Measurements from ENCODE around the gene IRAK2. TPM values are rescaled to one million over a fixed set of nuclear protein-coding genes. Genes with fewer than 3 reads are reported as not detected.

IRAK2 gene
- total RNA-seq, 1 experiment from 2014 or later: 5.5 TPM

GRCh38 chr3:10277115-10277625, 112.5 kb downstream of the IRAK2 start:
- no peak overlapping the region for H3K9ac ChIP-seq (ENCODE audit: low read length)
- intact Hi-C loops (cut with micrococcal nuclease): no loop called here
- H3K36me3 ChIP-seq (ENCODE audit: low read depth, low read length): peaks cover 21% of the 10 kb centered on the region; the same call in 1 of the 2 replicates
- TF ChIP-seq CTCF (conservative IDR thresholded peaks at IDR 0.05; ENCODE audit: low read depth, low read length) (no peak), EZH2phosphoT487 (IDR thresholded peaks at IDR 0.05; ENCODE audit: borderline replicate concordance, low read length) (no peak), EZH2 (IDR thresholded peaks at IDR 0.05; ENCODE audit: low read length, unreplicated experiment) (no peak)
- H3K9me2 ChIP-seq (replicated peaks; ENCODE audit: low read length): no peaks in the 10 kb centered on the region
- H3F3A ChIP-seq (ENCODE audit: low read length, unreplicated experiment): no peaks in the 10 kb centered on the region
- peaks cover 20% of the 10 kb centered on the region; the same call in 1 of the 2 replicates for H4K20me1 ChIP-seq (ENCODE audit: low read length)
- no peaks in the 10 kb centered on the region for H3K9me3 ChIP-seq (ENCODE audit: low read length)
- peaks cover 43% of the 10 kb centered on the region for H3K79me2 ChIP-seq (ENCODE audit: low read length)
- BruUV-seq (replicated peaks): no TSS peak
- no peak overlapping the region for H3K27ac ChIP-seq (ENCODE audit: low read length)
- no peak overlapping the region for H3K4me3 ChIP-seq (ENCODE audit: low read length)
- ChIA-PET CTCF (no interaction called here), POLR2A (ENCODE audit: unreplicated experiment) (no interaction called here)
- H2AFZ ChIP-seq (ENCODE audit: low read length): no peak overlapping the region
- H3K4me1 ChIP-seq (ENCODE audit: insufficient read depth, low read length): no peaks in the 10 kb centered on the region
- no peak for DNase-seq
- ATAC-seq: no peak
- H3K4me2 ChIP-seq (ENCODE audit: low read length): no peak overlapping the region
- H3K27me3 ChIP-seq (ENCODE audit: low read length): no peaks in the 10 kb centered on the region

DNA sequence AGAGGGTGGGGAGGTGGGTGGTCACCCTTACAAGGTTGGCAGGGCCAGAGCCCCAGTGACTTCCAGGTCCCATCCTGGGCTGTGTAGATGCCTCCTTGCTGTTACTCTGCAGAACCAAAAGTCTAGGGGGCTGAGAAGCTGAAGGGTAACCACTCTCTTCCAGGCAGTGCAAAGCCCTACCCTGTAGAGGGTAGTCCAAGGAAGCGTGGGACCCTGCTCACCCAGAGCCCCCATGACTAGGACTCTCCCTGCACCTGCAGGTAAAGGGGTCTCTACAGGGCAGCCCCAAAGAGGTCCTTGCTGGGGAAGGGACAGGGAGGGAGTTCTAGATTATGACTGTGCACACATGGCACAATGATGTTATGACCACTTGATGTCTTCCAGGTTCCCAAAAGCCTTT, 113.8 kb downstream of the IRAK2 start:
- CTCF ChIA-PET: no interaction called here
- H2AFZ ChIP-seq (ENCODE audit: low read length): no peak overlapping the region

More for the DNA sequence above, 113.8 kb downstream of the IRAK2 start:
- DNase-seq: no peak
- no peaks in the 10 kb centered on the region for H3K4me1 ChIP-seq (ENCODE audit: insufficient read depth, low read length)
- no peaks in the 10 kb centered on the region for H3K9me3 ChIP-seq (ENCODE audit: low read length)
- no peak overlapping the region for H3K4me2 ChIP-seq (ENCODE audit: low read length)
- no peaks in the 10 kb centered on the region for H3K27me3 ChIP-seq (ENCODE audit: low read length)
- POLR2A ChIA-PET (ENCODE audit: unreplicated experiment): no interaction called here
- no peak overlapping the region for H3K27ac ChIP-seq (ENCODE audit: low read length)
- no peak for ATAC-seq
- H3K9me2 ChIP-seq (replicated peaks; ENCODE audit: low read length): no peaks in the 10 kb centered on the region
- H3K9ac ChIP-seq (ENCODE audit: low read length): no peak overlapping the region
- H3K79me2 ChIP-seq (ENCODE audit: low read length): peaks cover 30% of the 10 kb centered on the region
- intact Hi-C loops (cut with micrococcal nuclease): no loop called here
- H3K4me3 ChIP-seq (ENCODE audit: low read length): no peak overlapping the region
- H4K20me1 ChIP-seq (ENCODE audit: low read length): peaks cover 13% of the 10 kb centered on the region; the same call in 1 of the 2 replicates
- peaks cover 24% of the 10 kb centered on the region for H3K36me3 ChIP-seq (ENCODE audit: low read depth, low read length)
- H3F3A ChIP-seq (ENCODE audit: low read length, unreplicated experiment): no peaks in the 10 kb centered on the region
- no TSS peak for BruUV-seq (replicated peaks)
- TF ChIP-seq CTCF (conservative IDR thresholded peaks at IDR 0.05; ENCODE audit: low read depth, low read length) (no peak), EZH2 (IDR thresholded peaks at IDR 0.05; ENCODE audit: low read length, unreplicated experiment) (no peak), EZH2phosphoT487 (IDR thresholded peaks at IDR 0.05; ENCODE audit: borderline replicate concordance, low read length) (no peak)
